OCI-LY3 (cell line): ENCODE results near the gene PRKAR1B.

ENCODE experiments used
- EZH2phosphoT487 ChIP-seq: fragments of 200-600 bp; shearing (Covaris generic); IDR thresholded peaks from 2 replicates; pipeline ENCODE4 v1.6.1; 2018; ENCODE audit warnings: antibody characterized with exemption, mixed run types, low read depth
- TF ChIP-seq, protein P1 (sequence below): fragments of 200-600, 300-600 bp; sonication (generic); IDR thresholded peaks from 2 replicates; pipeline ENCODE4 v1.5.1; 2014; ENCODE audit warnings: antibody characterized with exemption, low read length, low read depth

DNA sequence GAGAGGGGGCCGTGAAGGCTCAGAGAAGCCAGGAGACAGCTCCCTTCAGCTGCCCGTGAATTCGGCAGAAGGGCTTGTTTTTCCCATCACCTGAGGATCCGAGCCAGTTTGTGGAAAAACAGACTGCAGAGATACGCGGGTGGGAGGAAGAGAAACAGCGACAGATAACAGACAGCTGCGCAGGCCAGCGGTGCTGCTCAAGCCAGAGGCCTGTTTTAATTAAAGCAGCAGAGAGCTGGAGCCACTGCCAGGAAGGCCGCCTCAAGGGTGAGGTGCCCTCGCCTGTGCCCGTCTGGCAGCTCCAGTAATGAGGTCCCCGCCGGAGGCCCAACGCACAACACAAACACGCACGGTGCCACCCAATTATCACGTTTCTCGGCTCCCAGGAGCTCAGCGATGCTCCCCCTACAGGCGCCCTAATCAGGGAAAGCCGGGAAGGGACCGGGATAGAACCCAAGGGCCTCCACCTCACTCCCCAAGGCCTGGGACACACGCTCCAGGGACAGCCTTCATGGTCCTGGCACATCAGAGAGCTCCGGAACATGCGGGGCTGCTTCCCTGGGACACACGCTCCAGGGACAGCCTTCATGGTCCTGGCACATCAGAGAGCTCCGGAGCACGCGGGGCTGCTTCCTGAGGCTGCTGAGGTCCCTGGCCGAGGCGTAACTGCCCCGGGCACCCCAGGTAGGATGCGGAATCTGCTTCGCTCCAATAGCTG is 61.2 kb downstream of the PRKAR1B start:
- TF ChIP-seq, protein P1, sequence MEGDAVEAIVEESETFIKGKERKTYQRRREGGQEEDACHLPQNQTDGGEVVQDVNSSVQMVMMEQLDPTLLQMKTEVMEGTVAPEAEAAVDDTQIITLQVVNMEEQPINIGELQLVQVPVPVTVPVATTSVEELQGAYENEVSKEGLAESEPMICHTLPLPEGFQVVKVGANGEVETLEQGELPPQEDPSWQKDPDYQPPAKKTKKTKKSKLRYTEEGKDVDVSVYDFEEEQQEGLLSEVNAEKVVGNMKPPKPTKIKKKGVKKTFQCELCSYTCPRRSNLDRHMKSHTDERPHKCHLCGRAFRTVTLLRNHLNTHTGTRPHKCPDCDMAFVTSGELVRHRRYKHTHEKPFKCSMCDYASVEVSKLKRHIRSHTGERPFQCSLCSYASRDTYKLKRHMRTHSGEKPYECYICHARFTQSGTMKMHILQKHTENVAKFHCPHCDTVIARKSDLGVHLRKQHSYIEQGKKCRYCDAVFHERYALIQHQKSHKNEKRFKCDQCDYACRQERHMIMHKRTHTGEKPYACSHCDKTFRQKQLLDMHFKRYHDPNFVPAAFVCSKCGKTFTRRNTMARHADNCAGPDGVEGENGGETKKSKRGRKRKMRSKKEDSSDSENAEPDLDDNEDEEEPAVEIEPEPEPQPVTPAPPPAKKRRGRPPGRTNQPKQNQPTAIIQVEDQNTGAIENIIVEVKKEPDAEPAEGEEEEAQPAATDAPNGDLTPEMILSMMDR, result no peak
- no peak for TF ChIP-seq EZH2phosphoT487
